T-helper 17 cell (primary cell): ENCODE measurements around the gene RASGRF1. TPM values are rescaled to one million over a fixed set of nuclear protein-coding genes. Genes with fewer than 3 reads are reported as not detected.

Experiments
- ATAC-seq: fragments of 150-1000 bp; cut with Tn5 transposase; 2 replicates; pipeline ENCODE4 v1.10.0; 2021; ENCODE audit warnings: mild to moderate bottlenecking, moderate library complexity
- DNase-seq, 3 donors: peaks; one replicate each; pipeline versions ENCODE4 v3.0.0 to v3.0.0-alpha.2; 2020 to 2021
- H3K9me3 ChIP-seq: one replicate; pipeline ENCODE4 v1.7.0; 2013; ENCODE audit warnings: low read length, mild to moderate bottlenecking; ENCODE audit not compliant: control insufficient read depth, poor library complexity, severe bottlenecking
- H3K27ac Mint-ChIP-seq: one replicate; pipeline ENCODE4 v1.8.0; 2022; ENCODE audit warnings: mild to moderate bottlenecking, moderate library complexity, mixed read lengths
- H3K27me3 Mint-ChIP-seq: one replicate; pipeline ENCODE4 v1.8.0; 2022; ENCODE audit warnings: mixed read lengths
- H3K36me3 Mint-ChIP-seq: one replicate; pipeline ENCODE4 v1.8.0; 2022; ENCODE audit warnings: low read depth, mixed read lengths
- H3K4me1 Mint-ChIP-seq: one replicate; pipeline ENCODE4 v1.8.0; 2022; ENCODE audit warnings: mild to moderate bottlenecking, mixed read lengths
- H3K4me3 Mint-ChIP-seq: one replicate; pipeline ENCODE4 v1.8.0; 2022; ENCODE audit warnings: mild to moderate bottlenecking, moderate library complexity, mixed read lengths
- total RNA-seq, 4 donors: library from RNA in 2 of 4; stranded (reverse) in 2 of 4; gene quantifications; one replicate each; pipeline ENCODE4 v1.2.3 and lab custom pipeline; 2022 to 2026

The RASGRF1 gene
- total RNA-seq, 2 donors from 2014 or later = 0.55 TPM; not detected in 1

DNA sequence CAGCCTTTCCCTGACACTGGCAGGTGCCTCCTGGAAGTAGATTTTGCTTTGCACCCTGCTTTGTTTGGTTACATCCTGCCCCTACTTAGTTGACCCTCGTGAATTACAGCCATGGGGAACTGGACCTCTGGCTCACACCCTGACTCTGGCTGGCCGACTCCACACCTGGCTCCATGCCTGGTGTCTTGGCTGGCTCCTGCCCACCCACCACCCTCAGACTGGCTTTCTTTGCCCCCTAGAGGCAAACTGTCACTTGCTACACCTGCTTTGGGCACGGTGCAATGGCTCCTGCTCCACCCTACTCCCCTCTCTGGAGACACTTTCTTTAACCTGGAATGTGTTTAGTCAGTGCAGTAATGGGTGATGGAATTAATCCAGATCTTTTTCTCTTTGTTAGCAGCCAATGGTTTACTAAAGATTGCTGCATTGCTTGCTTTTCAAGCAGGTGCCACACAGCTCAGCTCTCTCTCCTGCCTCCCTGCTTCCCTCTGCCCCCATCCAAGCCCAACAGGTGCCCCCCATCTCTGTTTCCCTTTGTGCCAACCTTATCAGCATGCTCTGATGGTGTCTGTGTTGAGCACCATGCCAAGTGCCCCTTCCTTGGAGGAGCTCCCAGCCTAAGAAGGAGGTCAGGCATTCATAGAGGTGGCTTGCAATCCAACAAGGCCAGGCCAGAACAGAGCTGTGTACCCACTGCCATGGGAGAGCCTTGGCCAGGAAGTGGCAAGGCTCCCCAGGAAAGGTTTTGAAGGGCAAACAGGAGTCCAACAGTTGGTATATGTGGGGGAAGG, 38.4 kb downstream of the RASGRF1 start:
- Mint-ChIP-seq H3K4me3 (no peak overlapping the region), H3K4me1 (no peaks in the 10 kb centered on the region), H3K27me3 (peaks cover 10% of the 10 kb centered on the region), H3K27ac (no peak overlapping the region), H3K36me3 (no peaks in the 10 kb centered on the region)
- no peak for DNase-seq
- H3K9me3 ChIP-seq = no peaks in the 10 kb centered on the region
- ATAC-seq = no peak

DNA sequence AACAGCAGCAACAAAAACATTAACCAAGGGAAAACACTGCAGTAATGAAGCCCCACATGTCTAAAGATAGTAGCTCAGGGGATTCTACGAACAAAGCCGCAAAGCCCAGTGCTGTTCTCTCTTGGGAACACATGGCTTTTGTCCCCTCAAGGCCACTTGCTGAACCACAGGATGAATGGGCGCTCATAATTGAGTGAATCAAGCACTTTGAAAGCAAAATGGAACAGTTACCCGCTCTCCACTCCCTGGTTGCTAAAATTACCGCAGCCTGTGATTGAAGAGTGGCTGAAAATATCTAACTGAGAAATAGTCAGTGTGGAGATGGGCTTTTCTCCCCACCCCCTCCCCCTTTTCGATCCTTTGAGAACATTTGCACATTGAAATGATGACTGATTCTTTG, 39.6 kb downstream of the RASGRF1 start:
- no peak overlapping the region for H3K27ac Mint-ChIP-seq

DNA sequence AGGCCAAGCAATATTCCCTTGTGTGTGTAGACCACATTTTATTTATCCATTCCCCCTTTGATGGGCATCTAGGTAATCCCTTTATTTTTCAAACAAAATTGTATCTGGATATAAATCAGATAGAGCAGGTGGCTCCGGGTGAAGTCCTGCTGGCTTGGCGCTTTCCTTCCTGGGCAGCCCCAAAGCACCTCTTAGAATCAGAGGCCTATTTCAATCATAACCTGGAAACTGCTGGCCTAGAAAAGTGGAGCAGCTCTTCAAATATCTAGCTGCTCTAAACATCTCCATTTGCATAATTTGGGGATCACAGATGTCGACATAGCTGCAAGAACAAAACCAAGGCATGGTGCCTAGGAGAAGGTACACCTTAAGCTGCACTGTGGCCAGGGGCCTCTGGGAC, 40.2 kb downstream of the RASGRF1 start:
- DNase-seq = no peak
- H3K9me3 ChIP-seq = no peaks in the 10 kb centered on the region
- Mint-ChIP-seq H3K27me3 (peaks cover 4% of the 10 kb centered on the region), H3K36me3 (no peaks in the 10 kb centered on the region), H3K4me3 (no peak overlapping the region), H3K4me1 (no peaks in the 10 kb centered on the region), H3K27ac (no peak overlapping the region)
- no peak for ATAC-seq

More for the DNA sequence above, 39.6 kb downstream of the RASGRF1 start:
- Mint-ChIP-seq H3K4me1 (no peaks in the 10 kb centered on the region), H3K27me3 (peaks cover 4% of the 10 kb centered on the region), H3K4me3 (no peak overlapping the region), H3K36me3 (no peaks in the 10 kb centered on the region)
- ATAC-seq = no peak
- H3K9me3 ChIP-seq = no peaks in the 10 kb centered on the region
- no peak for DNase-seq

DNA sequence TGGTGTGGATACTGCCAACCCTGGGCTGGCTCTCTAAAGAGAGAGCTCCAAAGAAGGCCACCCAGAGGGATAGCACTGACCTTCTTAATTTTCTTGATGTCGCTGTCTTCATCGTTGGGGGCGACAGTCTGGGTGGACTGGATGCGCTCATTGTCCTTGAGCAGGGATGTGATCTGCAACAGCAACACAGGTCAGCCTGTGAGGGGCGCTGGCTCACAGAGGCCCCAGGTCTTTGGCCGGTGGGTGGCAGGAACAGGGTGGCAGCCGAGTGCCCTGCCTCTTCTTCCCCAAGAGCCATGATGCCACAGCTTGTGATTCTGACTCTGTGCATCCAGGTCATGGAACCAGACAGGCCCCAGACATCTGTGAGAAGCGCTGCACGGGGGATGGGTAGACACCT, 41.2 kb downstream of the RASGRF1 start:
- Mint-ChIP-seq H3K4me1 (no peaks in the 10 kb centered on the region), H3K36me3 (no peaks in the 10 kb centered on the region), H3K27me3 (peaks cover 6% of the 10 kb centered on the region), H3K27ac (no peak overlapping the region), H3K4me3 (no peak overlapping the region)
- no peak for ATAC-seq
- DNase-seq = no peak
- H3K9me3 ChIP-seq = no peaks in the 10 kb centered on the region

DNA sequence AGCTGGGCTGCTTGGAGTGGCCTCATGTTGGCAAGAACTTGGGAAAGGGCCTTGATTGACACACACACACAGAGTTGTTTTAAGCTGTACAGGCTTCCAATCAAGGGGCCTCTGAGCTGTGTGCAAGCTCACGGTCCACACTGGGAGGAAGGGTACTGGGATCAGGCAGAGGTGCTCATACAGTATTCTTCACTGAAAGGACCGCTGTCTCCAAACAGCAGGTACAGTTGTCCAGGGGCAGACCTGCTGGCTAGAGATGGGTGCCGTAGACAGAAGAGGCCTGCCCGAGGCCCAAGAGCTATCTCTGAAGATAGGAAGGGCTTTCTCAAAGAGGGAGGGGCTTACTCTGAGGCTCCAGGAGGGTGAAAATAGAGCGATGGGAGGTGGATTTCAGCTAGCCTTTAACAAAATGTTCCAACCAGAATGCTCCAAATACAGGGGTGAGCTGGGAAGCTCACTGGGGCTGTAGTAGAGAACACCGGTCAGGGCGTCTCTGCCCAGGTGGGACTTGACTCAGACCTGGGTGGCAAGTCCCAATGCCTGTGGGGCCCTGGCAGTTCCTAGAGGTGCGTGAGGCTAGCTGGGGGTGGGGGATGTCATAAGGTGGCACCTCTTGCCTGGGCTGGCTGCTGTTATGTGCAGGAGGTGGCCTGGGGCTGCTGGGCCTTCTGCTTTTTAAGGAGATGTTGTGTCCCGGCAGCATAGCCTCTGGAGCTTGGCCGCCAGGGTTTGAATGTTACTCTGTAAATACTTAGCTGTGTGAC, 42.7 kb downstream of the RASGRF1 start:
- no peaks in the 10 kb centered on the region for H3K4me1 Mint-ChIP-seq
- H3K4me3 Mint-ChIP-seq = no peak overlapping the region
- H3K27ac Mint-ChIP-seq = no peak overlapping the region
- DNase-seq (no peak), ATAC-seq (no peak)
- no peaks in the 10 kb centered on the region for H3K36me3 Mint-ChIP-seq
- peaks cover 6% of the 10 kb centered on the region for H3K27me3 Mint-ChIP-seq
- H3K9me3 ChIP-seq = no peaks in the 10 kb centered on the region

DNA sequence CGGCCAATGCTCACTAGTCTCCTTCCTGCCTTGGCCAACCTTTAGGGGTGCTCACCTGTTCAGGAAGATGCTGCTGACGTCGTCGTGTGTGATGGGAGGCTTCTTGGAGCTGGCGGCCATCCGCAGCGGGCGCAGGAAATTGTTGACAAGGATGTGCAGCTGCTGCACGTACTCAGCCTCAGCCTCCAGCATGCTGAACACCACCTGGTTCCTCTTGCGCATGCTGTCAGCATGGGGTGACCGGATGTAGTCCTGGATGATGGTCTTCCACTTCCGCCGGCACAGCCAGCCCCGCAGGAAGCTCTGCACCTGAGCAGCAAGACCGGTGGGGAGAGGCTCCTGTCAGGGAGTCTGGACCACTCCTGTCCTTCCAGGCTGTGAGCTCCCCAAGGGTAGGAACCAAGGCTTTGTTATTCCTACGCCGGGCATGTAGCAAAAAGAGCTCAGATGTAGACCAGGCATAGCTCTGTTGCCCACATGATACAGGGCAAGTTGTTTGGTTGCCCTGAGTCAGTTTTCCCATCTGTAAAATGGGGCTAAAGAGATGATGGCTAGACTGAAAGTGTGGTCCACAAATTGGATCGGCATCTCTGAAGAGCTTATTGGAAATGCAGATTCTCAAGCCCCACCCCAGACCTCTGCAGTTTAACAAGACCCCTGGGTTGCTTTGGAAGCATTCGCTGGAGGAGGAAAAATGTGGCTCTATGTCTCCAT, 43.7 kb downstream of the RASGRF1 start:
- Mint-ChIP-seq H3K4me1 (no peaks in the 10 kb centered on the region), H3K4me3 (no peak overlapping the region), H3K27me3 (peaks cover 6% of the 10 kb centered on the region), H3K27ac (no peak overlapping the region), H3K36me3 (no peaks in the 10 kb centered on the region)
- DNase-seq (no peak), ATAC-seq (no peak)
- no peaks in the 10 kb centered on the region for H3K9me3 ChIP-seq

DNA sequence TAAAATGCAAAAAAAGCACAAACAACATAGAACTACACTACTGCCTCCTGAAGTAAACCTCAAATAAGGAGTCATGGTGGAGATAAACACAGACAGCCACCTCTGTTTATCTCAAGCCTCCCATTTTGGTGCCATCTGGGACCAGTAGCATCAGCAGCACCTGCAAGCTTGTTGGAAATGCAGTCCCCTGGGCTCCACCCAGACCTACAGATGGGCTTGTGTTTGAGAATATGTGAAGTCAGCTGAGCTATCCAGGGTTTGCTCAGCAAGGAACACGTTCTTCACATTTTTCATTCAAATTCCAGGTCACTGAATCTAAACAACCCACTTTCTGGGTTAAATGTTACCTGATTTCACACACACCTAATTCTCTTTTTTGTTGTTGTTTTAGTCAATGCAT, 45.5 kb downstream of the RASGRF1 start:
- H3K27ac Mint-ChIP-seq = no peak overlapping the region
- H3K4me1 Mint-ChIP-seq = no peaks in the 10 kb centered on the region
- H3K9me3 ChIP-seq = no peaks in the 10 kb centered on the region
- DNase-seq = no peak
- ATAC-seq = no peak
- H3K36me3 Mint-ChIP-seq = no peaks in the 10 kb centered on the region
- no peak overlapping the region for H3K4me3 Mint-ChIP-seq
- peaks cover 6% of the 10 kb centered on the region for H3K27me3 Mint-ChIP-seq

DNA sequence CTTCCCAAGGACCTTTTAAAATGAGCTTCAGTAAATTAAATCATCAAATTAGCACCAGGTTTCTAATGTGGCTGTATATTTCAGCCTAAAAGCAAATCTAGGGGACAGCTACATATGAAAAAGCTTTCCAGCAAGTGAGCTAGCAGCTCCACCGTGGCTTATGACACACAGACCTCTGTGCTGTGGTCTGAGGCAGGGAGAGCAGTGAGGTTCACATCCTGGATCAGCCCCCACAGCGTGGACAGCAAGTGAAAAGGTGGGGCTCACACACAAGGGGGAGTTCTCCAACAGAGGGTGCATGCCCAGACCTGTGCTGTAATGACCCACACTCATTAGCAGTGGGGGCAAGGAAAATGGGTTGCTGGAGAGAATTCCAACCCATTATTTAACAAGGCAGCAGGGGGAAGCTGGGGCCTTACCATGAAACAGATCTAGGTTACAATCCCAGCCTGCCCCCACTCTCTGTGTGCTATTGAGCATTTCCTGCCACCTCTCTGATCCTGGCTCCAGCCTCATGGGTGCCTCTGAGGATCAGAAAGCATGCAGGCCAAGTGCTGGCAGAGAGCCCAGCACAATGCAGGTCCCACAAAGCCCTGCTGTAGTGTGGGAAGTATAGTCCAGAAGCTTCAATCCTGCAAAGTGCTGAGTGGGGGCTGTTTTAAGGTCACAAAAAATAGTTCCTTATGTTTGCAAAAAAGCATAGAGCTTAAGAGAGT, 48.2 kb downstream of the RASGRF1 start:
- no peak for DNase-seq
- peaks cover 6% of the 10 kb centered on the region for H3K27me3 Mint-ChIP-seq
- no peaks in the 10 kb centered on the region for H3K9me3 ChIP-seq
- H3K27ac Mint-ChIP-seq = no peak overlapping the region
- ATAC-seq = no peak
- H3K4me1 Mint-ChIP-seq = no peaks in the 10 kb centered on the region
- H3K4me3 Mint-ChIP-seq = no peak overlapping the region
- H3K36me3 Mint-ChIP-seq = no peaks in the 10 kb centered on the region

DNA sequence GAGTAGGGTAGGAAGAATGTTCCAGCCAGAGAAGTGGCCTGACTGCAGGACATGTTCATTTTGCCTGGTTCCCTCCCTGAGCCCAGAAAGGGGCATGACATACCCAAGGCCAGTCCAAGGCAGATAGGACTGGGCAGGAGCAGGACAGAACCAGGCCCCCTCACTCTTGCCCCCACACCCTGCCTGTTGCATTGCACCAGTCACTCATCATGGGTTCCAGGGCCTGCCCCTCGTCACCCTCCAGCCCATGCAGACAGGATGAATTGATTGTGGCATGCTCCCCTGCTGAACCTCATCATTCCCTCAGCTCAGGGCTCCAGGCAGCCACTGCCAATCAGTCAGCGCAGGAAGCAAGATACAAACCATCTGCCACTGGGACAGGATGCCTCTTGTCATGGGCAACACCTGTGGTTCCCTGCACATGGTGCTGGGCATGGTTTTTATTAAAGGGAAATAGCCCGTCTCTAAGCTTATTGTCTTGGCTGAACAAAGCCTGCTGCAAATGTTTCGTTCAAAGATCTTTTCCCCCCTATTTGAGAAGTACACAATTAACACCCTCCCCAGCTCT, 48.9 kb downstream of the RASGRF1 start:
- no peaks in the 10 kb centered on the region for H3K9me3 ChIP-seq
- Mint-ChIP-seq H3K4me1 (peaks cover under 1% of the 10 kb centered on the region), H3K4me3 (no peak overlapping the region), H3K36me3 (peaks cover under 1% of the 10 kb centered on the region), H3K27ac (no peak overlapping the region), H3K27me3 (peaks cover 11% of the 10 kb centered on the region)
- ATAC-seq (no peak), DNase-seq (no peak)

DNA sequence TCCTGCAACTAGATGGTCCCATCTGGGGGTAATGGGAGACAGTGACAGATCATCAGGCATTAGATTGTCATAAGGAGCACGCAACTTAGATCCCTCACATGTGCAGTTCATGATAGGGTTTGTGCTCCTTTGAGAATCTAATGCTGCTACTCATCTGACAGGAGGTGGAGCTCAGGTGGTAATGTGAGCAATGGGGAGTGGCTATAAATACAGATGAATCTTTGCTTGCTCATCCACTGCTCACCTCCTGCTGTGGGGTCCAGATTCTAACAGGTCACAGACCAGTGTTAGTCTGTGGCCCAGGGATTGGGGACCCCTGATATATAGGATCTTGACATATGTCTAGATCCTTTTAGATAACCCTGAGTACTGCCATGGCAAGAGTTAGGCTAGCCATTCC, 52.7 kb downstream of the RASGRF1 start:
- Mint-ChIP-seq H3K4me1 (peaks cover 3% of the 10 kb centered on the region), H3K36me3 (peaks cover 3% of the 10 kb centered on the region), H3K27ac (no peak overlapping the region), H3K27me3 (peaks cover 30% of the 10 kb centered on the region), H3K4me3 (no peak overlapping the region)
- ATAC-seq (no peak), DNase-seq (no peak)
- no peaks in the 10 kb centered on the region for H3K9me3 ChIP-seq

DNA sequence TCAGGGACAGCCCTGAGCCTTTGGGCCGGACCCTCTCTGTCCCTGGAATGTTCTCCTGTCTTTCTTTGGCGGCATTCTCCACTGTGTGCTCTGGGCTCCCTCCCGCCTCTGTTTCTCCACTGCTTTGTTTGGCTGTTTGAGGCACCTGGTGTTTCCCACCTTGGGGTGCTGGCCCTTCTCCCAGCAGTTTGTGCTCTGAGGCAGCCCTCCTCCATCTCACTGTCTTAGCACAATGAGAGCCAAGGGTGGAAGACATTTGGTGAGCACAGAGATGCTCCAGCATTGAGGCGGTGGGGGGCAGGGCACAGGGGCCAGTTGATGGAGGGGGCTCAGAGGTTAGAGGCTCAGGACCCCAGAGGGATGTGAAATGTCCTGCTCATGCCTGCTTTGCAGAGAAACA, 54.3 kb downstream of the RASGRF1 start:
- H3K4me3 Mint-ChIP-seq = no peak overlapping the region
- H3K36me3 Mint-ChIP-seq = peaks cover 3% of the 10 kb centered on the region
- peaks cover 3% of the 10 kb centered on the region for H3K4me1 Mint-ChIP-seq
- DNase-seq (no peak), ATAC-seq (no peak)
- H3K27ac Mint-ChIP-seq = no peak overlapping the region
- H3K27me3 Mint-ChIP-seq = peaks cover 30% of the 10 kb centered on the region
- no peaks in the 10 kb centered on the region for H3K9me3 ChIP-seq

DNA sequence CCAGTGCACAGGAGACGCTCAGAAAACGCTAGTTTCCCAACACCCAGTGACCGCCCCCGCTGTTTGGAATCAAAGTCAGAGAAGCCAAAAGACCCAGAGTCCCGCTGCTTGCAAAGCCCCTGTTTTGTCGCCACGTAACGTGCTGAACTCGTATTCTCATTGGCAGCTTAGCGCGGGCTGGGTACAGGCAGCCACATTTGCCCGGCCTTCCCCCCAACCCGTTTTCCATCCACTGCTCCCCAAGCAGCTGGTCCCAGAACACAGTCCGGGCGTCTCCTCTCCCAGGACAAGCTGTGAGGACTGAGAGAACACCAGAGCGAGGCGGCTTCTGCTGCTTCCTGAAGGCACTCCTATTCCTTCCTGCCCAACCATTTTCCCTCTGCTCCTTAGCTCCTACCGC, 54.8 kb downstream of the RASGRF1 start:
- Mint-ChIP-seq H3K36me3 (peaks cover 3% of the 10 kb centered on the region), H3K27ac (no peak overlapping the region), H3K4me1 (peaks cover 3% of the 10 kb centered on the region), H3K27me3 (peaks cover 30% of the 10 kb centered on the region), H3K4me3 (no peak overlapping the region)
- H3K9me3 ChIP-seq = no peaks in the 10 kb centered on the region
- DNase-seq (no peak), ATAC-seq (no peak)
